GM19351 (cell line): Measurements from ENCODE around the gene C1orf50.
"Not testable (repeated sequence)": the region's sequence is repeated elsewhere in the genome, so short reads cannot be mapped to it uniquely, and the experiment has no call there.

Experiments
- ATAC-seq: cut with Tn5 transposase; IDR thresholded peaks from one replicate; pipeline ENCODE4 v1.9.1; 2021; ENCODE audit warnings: mild to moderate bottlenecking, moderate library complexity; ENCODE audit not compliant: unreplicated experiment

Gene C1orf50

GRCh38 chr1:42766741-42767509 is at the start of gene C1orf50, which contains the start of gene P3H1:
TSS of gene C1orf50 (plus strand) at chr1:42767249. CDS start at chr1:42767312, 63 bp downstream.
TSS of gene P3H1 (minus strand) at chr1:42767028. CDS start at chr1:42766971, 57 bp downstream.
- peak; percentile 85 for ATAC-seq

DNA sequence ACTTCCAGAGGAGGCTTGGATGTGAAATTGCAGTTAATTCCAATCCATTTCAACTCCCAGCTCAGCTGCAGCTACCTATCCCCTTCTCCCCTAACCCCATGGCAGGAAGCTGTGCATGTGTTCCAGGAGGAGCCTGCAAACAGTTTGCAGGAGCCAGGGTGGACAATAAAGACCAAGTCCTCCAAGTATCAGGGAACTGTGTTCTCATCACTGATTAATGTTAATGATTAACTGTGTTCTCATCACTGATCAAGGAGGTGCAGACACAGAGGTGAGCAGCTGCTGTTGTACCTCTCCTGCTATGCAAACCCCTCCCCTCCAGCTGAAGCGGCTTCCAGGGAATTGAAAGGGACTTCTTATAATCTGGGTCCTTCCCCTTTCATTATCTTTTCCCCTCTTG is 46.2 kb upstream of the C1orf50 start:
- no peak for ATAC-seq

DNA sequence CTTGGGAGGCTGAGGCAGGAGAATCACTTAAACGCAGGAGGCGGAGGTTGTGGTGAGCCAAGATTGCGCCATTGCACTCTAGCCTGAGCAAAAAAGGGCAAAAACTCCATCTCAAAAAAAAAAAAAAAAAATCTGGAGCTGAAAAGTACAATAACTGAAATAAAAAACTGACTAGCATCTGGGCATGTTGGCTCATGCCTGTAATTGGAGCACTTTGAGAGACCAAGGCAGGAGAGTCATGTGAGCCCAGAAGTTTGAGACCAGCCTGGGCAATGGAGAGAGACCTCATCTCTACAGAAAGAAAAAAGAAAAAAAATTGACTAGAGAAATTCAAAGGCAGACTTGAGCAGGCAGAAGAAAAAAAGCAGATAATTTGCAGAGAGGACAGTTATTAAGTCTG is 45.1 kb upstream of the C1orf50 start:
- no peak for ATAC-seq

DNA sequence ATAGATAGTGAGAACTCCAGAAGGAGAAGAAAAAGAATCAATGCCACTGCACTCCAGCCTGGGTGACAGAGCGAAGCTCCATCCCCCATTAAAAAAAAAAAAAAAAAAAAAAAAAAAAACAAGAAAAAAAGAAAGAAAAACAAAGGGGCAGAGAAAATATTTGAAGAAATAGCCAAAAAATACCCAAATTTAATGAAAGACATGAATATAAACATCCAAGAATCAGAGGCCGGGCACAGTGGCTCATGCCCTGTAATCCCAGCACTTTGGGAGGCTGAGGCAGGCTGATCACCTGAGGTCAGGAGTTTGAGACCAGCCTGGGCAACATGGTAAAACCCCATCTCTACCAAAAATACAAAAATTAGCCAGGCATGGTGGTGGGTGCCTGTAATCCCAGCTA is 44.6 kb upstream of the C1orf50 start:
- not testable (repeated sequence) for ATAC-seq

DNA sequence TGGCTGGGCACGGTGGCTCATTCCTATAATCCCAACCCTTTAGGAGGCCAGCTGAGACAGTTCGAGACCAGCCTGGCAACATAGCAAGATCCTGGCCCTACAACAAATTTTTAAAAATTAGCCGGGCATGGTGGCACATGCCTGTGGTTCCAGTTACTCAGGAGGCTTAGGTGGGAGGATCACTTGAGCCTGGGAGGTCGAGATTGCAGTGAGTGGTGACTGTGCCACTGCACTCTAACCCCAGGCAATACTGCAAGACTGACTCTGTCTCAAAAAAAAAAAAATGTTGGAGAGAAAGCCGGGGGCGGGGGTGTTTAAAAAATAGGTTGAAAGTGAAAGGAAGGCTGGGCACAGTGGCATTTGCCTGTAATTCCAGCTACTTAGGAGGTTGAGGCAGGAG is 43.5 kb upstream of the C1orf50 start:
- no peak for ATAC-seq

DNA sequence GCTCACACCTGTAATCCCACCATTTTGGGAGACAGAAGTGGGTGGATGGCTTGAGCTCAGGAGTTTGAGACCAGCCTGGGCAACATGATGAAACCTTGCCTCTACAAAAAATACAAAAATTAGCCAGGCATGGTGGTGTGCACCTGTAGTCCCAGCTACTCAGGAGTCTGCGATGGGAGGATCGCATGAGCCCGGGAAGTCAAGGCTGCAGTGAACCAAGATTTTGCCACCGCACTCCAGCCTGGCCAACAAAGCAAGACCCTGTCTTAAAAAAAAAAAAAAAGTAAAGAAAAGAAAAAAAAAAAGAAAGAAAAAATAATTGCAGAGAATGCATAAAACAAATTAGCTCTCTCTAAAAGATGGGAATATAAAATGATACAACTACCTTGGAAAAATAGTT is 41.2 kb upstream of the C1orf50 start:
- ATAC-seq: not testable (repeated sequence)

DNA sequence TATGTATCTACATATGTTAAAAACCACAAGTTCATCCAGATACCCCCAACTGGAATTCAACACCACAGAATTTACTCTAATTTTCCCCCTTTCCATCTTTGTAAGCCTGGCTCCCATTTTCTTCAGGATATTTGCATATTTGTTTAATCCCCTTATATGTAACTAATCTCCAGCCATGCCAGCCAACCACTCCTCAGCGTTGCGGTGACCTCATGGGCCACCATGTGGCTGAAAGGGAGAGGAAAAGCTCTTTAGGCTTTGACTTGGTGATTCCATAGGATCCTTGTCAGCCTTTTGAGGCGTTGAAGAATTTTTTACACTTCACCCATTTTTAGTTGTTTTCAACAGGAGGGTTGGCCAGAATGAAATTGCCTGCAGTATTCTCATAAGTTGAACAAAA is 37.0 kb upstream of the C1orf50 start:
- ATAC-seq: no peak

DNA sequence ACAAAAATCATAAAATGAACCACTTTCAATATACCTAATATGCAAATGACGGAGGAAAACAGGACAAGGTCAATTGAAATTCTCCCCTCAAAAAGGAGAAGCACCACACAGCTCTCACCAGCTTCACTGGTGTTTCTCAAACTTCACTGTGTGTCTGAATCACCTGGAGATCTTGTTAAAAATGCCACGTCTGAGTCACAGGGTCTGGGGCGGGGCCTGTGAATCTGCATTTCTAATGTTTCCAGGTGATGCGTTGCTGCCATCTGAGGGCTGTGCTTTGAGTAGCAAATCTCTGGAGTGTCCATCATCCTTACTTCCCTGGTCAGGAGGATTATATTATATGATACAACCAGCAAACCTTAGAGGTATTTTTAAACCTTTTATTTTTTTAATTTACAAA is 36.1 kb upstream of the C1orf50 start:
- ATAC-seq: no peak

- ATAC-seq: no peak
Observed at GRCh38 chr1:42731585-42731984, 35.5 kb upstream of the C1orf50 start.

- no peak for ATAC-seq
Observed at GRCh38 chr1:42732126-42732680, 34.8 kb upstream of the C1orf50 start.

- ATAC-seq: no peak
Observed at GRCh38 chr1:42733415-42734200, 33.4 kb upstream of the C1orf50 start.

DNA sequence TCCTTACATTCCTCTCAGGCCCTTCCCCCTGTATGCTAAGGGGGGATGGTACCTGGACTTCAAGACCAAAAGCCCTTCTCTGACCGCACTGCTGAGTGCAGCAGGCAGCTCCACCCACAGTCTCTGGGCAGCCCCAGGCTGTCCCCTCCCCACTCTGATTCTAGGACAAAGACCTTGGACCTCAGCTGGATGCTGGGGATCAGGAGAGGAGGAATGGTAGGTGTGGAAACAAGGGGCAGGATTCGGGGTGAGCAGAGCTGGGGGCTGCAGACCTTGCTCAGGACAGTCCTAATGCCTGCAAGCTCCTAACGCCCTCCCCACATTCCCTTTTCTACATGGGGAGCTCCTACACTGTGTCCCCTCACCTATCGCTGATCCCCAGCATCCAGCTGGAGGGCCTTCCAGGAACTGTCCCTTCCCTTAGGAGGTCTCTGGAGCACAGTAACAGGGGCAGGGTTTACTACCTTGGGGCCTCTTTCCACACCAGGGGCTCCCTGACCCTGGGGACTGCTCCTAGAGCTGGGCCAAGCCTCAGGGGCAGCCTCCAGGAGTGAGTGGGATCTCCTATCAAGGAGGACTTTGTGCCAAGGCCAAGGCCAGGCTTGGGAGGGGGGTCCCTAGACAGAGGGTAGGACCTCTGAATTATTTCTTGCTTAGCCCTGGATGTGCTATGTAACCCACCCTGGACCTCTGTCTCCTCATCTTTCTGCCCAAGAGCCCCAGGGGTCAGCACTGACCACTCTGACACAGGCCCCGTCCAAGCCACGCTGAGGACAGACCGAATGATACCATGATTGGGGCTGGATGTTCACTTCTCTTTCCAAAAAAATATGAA is 32.6 kb upstream of the C1orf50 start:
- ATAC-seq: no peak

DNA sequence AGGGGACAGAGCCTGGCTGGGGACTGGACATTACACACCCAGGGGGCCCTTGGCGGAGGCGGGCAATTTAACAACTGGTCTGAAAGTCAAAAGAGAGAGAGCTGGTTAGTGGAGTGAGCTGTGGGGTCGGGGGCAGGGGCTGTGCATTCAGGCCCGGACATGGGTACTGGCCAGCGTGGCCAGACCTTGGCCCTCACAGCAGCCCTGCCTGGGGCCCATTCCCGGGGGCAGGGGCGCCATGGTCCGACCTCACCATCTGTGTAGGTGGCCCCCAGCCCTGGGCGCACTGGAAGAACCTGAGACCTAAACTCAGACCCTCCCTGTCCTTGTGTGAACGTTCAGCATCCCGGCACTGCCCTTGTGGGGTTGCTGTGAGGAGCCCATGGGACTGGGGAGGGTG is 32.0 kb upstream of the C1orf50 start:
- no peak for ATAC-seq

- no peak for ATAC-seq
Observed at GRCh38 chr1:42735477-42736105, 31.5 kb upstream of the C1orf50 start.

GRCh38 chr1:42736152-42736551 is 30.9 kb upstream of the C1orf50 start:
- ATAC-seq: no peak

GRCh38 chr1:42736571-42737200 is 30.4 kb upstream of the C1orf50 start:
- ATAC-seq: no peak

GRCh38 chr1:42737257-42737656 is 29.8 kb upstream of the C1orf50 start:
- ATAC-seq: no peak

DNA sequence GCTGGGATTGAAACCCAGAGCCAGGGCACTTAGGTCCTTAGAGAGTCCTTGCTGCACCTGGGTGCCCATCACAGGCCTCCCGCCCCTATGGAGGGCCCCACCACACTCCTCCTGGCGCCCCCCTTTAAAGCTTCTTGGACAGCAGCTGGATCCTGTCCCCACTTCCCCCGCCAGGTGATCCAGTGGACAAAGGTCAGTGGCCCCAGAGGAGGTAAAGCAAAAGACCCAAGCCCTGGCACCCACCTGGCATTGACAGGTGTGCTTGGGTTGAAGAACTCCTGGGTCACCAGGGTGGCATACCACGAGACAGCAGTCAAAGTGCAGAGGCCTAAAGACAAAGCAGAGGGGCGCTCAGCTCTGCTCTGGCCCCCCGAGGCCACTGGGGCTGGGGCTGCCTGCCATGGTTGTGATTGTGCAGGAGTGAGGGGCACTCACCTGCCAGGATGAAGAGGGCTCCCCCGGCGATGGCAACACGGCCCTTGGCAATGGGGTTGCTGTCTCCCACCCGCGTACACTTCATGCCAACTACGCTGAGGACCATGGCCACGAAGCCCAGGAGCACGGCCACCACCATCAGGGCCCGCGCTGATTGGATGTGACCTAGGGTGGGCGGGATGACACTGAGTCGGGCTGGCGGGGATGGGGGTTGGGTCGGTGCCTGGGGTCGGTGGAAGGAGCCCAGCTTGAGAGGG is 28.9 kb upstream of the C1orf50 start:
- ATAC-seq: no peak

GRCh38 chr1:42738678-42739226 is 28.3 kb upstream of the C1orf50 start:
- ATAC-seq: no peak
